Colon (tissue), 2 donors: ENCODE results near the gene CNOT4.

ENCODE experiments used
- FAIRE-seq: peaks from 2 replicates; lab custom pipeline; 2012; peaks lifted over from hg19 to GRCh38; lab: Jason Lieb, UNC
- donor health status: control.
- donor health status: control.

CNOT4 gene, protein sequence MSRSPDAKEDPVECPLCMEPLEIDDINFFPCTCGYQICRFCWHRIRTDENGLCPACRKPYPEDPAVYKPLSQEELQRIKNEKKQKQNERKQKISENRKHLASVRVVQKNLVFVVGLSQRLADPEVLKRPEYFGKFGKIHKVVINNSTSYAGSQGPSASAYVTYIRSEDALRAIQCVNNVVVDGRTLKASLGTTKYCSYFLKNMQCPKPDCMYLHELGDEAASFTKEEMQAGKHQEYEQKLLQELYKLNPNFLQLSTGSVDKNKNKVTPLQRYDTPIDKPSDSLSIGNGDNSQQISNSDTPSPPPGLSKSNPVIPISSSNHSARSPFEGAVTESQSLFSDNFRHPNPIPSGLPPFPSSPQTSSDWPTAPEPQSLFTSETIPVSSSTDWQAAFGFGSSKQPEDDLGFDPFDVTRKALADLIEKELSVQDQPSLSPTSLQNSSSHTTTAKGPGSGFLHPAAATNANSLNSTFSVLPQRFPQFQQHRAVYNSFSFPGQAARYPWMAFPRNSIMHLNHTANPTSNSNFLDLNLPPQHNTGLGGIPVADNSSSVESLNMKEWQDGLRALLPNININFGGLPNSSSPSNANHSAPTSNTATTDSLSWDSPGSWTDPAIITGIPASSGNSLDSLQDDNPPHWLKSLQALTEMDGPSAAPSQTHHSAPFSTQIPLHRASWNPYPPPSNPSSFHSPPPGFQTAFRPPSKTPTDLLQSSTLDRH

DNA sequence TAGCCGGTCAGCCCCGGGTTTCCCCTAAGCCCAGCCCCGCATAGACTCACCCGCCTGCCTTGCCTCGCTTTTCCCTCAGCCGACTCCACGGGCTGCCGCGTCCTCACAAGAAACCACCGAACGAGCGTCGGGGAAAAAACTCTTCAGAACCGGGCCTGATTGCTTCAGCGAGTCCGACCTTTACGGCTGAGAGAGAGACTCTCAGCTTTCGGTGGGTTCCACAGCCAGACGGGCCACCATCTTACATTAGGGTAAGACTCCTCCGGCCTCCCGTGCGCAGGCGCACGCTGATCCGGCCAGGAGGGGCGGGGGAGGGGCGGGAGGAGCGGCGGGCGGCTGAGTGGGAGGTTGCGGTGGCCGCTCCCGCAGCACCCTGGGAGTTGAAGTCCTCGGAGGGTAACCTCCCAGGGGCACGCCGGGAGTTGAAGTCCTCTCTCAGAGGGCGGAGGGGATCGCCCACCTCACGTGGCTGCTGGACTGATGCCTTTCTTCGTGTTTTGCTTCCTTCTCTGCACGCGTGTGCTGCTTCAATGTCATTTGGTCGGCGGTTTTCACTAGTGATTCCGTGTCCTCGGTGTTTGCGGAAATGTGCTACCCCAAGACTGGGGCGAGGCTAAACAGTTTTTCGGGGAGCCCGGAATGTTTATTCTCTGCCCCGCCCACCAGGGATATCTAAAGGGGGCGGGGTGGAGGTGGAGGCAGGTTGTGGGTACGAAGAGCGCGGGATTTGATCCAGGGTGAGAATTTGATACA lies at the start of gene CNOT4:
Gene CNOT4 (minus strand): TSS at position 264 of the 753 bp plus-strand sequence. CDS start 71,771 bp downstream, outside the sequence.
- FAIRE-seq, result no peak

DNA sequence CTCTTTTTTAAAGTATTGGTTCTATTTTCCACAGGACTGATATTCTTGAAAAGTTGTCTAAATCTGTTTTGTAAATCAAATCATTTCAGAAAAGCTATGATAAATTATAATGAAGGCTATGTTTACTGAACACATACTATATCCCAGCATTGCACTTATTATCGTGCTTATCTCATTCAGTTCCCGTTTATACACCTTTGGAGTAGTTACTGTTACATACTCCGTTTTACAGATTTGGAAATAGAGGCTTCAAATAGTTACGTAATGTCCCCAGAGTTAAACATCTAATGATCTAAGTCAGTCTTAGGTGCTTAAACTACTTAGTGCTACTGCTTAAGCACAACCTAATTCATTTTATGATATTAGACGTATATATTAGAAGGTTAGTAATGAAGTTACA lies 49.0 kb upstream of the CNOT4 start:
- FAIRE-seq, result no peak

DNA sequence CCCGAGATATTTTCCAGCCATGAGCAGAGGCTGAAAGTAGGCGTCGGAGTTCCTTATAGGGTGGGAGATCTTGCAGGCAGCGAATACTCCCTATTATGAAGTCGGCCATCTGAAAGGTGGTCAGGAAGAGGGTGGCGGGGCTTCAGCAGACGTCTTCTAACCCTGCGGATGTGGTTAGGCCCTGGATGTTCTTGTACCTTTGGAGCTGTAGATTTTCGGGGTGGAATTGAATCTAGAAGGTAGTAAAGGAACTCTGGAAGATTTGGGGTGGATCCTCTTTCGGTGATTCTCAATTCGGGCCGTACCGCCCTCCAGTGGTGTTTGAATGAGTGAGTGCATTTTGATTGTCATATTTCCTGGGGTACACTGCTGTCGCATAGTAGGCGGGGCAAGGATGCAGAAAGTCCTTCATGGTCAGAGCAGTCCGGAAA lies 48.5 kb upstream of the CNOT4 start:
- FAIRE-seq, result no peak

DNA sequence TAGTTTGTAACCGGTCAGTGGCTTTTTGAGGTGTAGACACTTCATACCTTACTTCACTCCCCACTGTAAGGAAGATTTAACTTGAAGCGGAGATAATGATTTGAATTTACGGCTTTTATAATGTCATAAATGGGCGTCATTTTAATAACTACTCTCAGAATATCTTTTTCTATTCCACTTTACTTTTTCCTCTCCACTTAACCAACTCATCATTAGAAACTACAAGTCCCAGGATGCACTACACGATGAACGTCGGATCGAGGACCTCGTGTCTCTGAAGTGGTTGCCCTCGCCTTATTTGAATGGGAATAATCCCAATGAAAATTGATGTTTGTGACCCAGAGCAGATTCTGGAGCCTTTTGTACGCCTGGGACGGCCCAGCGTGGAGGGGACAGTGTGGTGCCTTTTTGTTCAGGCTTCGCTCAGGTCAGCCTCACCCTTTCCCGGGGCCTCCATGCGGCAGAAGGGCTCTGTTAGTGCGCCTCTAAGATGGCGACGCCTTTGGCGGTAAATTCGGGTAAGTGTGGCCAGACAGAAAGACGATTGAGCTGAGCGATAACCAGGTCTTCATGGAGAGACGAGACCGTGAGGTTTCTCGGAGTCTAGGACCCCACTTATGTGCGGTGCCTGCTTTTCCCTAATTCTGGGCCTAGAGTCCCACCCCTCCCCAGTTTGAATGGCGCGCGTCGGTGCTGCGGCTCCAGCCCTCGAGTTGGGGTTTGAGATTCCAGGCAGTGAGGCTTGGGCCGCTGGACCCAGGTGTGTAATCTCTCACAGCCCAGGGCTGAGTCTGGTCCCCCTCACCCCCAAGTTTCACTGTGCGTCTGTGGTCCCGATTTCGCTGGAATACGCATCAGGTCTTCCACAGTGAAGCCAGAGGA lies 47.8 kb upstream of the CNOT4 start, which contains the start of gene NUP205:
Gene NUP205 (plus strand): TSS at position 463 of the 882 bp plus-strand sequence. CDS start 28 bp downstream, at position 491.
- FAIRE-seq, result no peak

DNA sequence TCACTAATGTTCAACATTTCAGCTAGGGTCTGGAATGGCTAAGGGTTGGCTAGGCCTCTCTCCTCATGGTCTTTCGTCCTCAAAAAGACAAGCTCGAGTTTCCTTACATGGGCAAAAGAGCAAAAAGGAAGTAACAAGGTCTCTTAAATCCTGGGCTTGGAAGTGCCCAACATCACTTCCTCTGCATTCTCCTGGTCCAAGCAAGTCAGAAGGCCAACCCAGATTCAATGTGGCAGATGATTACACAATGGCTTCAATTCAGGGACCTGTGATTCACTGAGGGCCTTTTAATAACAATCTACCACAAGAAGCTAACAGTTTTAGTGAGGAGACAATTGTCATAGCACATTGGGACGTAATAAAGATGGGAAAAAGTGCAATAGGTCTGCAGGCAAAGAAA lies 43.4 kb upstream of the CNOT4 start:
- no peak for FAIRE-seq

DNA sequence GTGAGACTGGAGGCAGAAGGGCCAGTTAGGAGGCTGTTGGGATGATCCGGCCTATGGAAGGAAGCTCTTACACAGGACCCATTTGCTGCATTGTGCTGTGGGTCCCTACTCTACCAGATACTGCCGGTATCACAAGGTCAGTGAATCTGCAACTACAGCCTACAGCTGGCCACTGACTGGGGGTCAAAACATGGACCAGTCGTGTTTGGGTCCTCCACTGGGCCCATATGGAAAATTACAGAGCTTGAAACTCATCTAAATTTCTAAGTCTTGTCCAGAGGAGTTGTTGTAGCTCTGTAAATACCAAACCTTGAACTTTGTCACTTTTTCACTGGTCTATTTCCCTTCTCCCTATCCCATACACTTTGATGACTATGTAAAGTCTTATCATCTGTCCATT lies 42.2 kb upstream of the CNOT4 start:
- no peak for FAIRE-seq

DNA sequence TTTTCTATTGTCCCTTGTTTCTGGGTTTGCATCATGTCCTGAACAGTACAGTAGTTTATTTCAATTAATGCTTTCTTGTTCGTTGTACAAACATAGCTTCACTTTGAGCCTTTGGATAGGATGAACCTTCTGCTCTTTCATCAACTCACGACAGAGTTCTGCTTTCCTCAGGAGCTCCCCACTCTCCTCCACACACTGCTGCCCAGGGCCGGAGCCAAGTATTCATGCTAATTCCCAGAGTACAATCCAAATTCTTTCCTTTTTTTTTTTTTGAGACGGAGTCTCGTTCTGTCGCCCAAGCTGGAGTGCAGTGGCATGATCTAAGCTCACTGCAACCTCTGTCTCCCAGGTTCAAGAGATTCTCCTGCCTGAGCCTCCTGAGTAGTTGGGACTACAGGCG lies 40.3 kb upstream of the CNOT4 start:
- FAIRE-seq, result no peak

DNA sequence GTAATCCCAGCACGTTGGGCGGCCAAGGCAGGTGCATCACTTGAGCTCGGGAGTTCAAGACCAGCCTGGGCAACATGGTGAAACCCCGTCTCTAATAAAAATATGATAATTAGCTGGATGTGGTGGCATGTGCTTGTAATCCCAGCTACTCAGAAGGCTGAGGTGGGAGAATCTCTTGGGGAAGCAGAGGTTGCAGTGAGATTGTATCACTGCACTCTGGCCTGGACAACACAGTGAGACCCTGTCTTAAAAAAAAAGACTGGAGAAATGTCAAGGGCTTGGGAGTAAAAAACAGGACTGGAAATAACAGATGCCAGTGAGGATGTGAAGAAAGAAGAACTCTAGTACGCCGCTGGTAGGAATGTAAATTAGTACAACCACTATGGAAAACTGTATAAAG lies 31.1 kb upstream of the CNOT4 start:
- no peak for FAIRE-seq

DNA sequence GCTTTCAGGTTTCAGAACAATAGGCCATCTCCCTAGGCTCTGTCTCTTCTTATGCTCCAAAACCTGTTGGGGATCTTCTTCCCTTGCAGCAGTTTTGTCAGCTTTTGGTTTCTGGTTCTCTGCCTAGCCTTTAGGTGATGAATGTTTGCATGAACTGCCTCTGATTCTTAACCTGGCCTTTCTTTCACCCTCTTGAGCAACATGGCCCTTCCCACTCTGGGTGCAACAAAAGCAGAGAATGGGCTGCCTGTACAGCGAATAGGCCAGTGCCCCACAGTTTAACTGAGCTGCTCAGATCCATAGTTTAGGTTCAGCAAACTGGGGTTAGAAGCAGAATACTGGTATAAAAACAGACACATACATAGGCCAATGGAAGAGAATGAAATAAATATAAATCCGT lies 29.7 kb upstream of the CNOT4 start:
- FAIRE-seq, result no peak

DNA sequence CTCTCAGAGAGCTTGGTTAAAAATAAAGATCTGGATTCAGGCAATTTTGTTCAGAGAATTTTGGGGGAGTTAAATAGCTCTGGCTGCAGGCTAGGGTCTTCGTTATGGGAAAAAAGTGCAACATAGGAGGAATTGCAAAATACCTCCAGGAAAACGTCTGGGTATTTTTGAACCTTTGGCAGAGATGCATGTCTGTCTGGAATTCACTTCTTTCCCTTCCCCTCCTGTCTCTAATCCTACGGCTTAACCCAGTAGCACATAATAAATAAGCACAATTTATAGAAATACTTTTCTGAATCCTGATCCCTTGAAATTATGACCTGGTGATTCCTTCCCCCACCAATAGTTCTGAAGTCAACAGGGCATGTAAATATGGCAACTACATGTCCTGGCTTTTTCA lies 28.5 kb upstream of the CNOT4 start:
- FAIRE-seq, result no peak

DNA sequence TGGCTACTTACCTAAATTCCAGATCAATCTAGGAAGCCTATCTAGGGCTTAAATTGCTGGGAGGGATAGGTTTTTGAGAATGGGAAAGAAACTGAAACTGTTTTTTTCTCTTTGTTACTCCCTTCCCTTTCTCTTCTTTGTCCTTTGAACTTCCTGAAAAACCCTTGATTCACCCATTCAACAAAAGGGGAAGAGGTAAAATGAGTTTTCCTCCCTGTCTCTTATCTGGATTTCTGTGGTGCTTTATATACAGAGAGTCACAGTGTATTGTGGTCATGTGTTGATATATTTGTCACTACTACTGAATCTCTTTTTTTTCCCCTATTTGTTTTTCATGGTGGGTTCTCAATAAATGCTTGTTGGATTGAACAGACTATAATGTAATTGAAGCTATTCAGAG lies 28.0 kb upstream of the CNOT4 start:
- no peak for FAIRE-seq

DNA sequence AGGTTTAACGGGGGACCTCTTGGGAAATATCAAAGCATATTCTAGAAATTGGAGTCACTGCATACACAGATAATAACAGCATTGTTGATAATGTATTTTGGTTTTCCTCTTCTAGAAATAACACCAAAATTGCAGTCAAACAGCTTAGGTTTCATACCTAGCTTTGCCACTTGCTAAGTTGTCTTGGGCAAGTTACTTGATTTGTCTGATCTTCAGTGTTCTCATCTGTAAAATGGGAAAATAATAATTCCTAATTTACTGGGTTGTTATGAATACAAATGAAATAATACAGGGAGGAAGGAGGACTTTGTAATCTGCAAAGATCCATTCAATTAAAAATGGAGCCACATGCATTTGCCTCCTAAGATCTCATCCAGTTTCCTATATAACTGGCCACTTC lies 27.6 kb upstream of the CNOT4 start:
- FAIRE-seq, result no peak

DNA sequence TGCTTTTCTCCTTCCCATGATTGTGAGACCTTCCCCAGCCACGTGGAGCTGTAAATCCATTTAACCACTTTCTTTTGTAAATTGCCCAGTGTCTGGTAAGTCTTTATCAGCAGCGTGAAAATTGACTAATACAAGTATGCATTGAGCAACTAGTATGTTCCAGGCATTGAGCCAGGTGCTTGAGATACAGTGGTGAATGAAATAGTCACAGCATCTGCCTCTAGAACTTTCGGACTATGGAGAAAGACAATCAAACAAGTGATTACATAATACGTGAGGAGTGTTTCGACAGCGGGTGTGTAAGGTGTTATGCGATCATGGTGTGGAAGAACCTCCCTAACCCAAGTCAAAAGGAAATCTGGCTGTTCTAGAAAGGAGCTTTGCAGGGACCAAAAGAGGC lies 26.2 kb upstream of the CNOT4 start:
- FAIRE-seq, result no peak

DNA sequence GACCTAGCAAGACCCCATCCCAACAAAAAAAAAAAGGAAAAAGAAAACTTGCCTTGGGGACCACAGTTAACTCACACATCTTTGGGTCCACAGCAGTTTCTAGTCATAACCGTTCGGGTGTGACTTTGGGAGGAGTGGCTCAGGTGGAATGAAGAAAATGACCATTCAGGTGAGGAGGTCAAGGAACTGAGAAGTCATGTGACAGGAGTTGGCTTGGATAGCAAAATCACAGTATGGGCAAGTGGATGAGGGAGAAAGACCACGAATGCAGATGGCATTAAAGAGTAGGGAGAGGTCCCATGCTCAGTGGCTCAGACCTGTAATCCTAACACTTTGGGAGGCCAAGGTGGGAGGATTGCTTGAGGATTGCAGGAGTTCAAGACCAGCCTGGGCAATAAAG lies 17.1 kb upstream of the CNOT4 start:
- no peak for FAIRE-seq

DNA sequence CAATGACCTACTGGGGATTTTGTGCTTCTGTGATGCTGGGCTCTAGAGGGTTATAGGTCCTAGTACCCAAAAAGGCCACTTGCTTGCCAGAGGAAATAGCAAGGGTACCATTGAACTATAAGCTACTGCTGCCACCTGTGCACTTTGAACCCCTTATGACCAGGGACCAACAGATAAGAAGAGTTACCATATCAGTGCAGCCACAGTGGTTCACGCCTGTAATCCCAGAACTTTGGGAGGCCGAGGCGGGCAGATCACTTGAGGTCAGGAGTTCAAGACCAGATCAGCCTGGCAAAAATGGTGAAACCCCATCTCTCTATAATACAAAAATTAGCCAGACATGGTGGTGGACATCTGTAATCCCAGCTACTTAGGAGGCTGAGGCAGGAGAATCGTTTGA lies 15.5 kb upstream of the CNOT4 start:
- FAIRE-seq, result no peak

DNA sequence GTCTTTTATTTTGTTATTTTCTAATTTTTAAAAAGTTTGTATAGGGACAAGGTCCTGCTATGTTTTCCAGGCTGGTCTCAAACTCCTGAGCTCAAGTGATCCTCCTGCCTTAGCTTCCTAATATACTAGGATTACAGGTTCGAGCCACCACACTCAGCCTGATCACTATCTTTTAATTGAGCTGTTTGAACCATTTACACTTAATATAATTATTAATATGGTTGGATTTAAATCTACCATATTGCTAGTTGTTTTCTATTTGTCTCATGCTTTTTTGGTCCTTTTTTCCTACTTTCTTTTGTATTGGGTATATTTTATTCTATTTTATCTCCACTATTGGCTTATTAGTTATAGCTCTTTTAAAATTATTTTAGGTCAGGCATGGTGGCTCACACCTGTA lies 13.2 kb upstream of the CNOT4 start:
- FAIRE-seq, result no peak

DNA sequence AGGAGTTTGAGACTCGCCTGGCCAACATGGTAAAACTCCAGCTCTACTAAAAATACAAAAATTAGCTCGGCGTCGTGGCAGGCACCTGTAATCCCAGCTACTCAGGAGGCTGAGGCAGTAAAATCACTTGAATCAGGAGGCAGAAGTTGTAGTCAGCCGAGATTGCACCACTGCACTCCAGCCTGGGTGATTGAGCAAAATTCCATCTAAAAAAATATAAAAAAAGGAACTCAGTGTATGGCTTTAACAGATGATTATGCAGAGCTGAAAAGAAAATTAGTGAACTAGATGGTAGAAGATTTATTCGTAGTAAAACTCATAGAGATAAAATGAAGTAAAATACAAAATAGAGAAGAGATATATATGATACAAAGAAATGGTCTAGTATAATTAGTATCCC lies 12.6 kb upstream of the CNOT4 start:
- FAIRE-seq, result no peak

DNA sequence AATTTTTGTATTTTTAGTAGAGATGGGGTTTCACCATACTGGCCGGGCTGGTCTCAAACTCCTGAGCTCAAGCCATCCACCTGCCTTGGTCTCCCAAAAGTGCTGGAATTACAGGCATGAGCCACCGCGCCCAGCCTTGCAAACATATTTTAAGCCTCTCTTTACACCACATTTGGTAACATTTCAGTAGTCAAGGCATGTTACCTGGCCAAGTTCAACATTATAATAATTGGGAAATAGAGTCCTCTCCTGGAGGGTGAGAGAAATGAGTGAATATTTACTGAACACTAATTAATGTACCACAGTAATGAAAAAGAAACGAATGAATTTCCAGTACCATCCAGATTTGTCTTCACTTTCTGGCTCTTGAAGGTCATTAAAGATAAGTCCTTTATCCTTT lies 10.0 kb upstream of the CNOT4 start:
- no peak for FAIRE-seq

DNA sequence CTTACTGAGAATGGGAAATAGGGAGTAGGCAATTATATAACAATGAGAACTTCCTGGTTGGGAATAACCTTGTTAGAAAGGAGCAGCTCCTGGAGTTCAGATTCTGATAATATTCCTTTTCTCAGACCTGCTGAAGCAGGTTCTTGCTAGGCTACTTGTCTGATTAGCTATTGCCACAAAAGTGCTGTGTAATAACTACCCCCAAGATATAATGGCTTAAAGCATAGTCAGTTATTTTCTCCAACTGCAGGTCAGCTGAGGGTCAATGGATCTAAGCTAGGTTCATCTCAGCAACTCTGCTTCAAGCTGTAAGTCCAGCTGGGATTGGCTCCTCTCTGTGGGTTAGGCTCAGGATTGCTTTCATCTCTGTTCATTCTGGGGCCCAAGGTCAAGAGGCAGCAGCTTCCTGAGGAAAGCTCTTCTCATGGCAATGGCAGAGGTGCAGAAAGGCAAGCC lies 9.4 kb upstream of the CNOT4 start:
- FAIRE-seq, result no peak

DNA sequence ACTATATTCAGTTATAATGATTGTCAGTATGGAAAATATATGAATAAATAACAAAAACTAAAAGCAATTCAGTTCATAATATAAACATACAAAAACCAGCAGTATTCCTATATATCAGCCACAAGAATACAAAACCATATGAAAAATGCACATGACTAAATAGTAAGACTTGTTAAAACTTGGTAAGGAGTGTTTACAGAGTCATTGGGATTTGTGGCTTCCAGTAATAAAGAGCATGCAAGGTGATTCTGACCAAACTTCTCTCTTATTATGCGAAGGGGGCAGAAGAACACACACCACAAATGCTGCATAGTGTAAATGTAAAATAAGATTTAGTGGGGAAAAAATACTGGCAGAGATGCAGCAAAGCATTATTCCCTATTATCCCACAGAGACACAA lies 8.8 kb upstream of the CNOT4 start:
- FAIRE-seq, result no peak

DNA sequence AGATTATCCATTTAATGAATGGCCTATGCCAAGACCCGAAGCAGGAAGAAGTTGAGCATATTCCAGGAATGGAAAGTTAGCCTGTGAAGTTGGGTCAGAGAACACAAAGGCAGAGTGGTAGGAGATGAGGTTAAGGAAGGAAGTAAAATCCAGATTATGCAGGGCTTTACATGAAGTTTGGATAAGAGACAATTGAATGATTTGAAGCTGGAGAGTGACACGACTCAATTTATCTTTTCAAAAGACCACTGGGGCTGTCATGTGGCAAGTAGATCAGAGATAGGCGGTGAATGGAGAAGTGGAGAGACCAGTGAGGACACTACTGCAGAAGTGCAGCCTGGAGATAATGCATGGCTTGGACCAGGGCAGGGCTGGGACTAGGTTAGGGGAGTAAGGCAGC lies 7.2 kb upstream of the CNOT4 start:
- no peak for FAIRE-seq

DNA sequence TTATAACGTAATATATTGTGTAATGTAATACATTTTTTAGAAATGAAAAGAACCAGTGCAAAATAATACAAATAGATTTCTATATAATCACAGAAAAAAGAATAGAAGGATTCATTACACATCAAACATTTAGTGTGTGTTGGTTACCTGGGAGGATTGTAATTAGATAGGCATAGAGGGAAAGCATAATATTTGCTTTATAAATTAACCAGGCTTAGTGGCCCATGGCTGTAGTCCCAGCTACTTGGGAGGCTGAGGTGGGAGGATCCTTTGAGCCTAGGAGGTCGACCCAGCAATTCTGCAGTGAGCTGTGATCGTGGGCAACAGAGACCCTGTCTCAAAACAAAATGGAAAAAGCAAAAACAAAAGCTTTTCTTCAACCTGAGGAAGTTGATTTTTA lies 5.0 kb upstream of the CNOT4 start:
- no peak for FAIRE-seq
